ENCODE data around the gene ACVR1B. TPM values are rescaled to one million over a fixed set of nuclear protein-coding genes. Genes with fewer than 3 reads are reported as not detected.
A peak's percentile ranks its signal among the peaks of the same experiment; 100 is the strongest.

Gene ACVR1B
- total and polyA plus RNA-seq, 5 donors from 2014 or later: 0.47 to 6.5 (median 1.2) TPM

DNA sequence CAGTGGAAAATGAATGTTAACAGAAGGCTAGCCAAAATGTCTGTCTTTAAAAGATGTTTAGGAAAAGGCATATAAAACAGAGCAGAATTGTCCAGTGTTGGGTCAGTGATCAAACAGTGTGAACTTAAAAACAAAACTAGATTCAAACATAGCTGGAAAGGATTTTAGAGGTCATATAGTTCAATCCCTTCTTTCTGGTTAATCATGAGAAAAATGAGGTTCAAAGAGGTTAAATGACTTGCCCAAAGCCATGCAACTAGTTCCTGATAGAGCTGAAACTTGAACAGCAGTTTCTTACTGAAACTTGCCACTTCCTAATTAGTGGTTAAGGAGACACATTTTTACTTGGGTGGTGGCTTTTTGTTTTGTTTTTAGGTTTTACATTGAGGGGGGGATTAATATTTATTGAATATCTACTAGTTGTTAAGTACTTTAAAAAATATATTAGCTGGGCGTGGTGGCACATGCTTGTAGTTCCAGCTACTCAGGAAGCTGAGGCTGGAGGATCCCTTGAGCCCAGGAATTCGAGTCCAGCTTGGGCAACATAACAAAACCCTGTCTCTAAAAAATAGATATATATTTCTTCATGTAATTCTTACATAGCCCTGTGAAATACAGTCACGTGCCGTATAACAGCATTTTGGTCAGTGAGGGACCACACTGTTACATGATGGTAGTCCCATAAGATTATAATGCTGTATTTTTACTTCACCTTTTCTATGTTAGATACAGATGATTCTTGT, 20.4 kb downstream of the ACVR1B start:
- Mint-ChIP-seq H3K4me1 (peaks cover 40 to 61% (median 55%) of the 10 kb centered on the region in 4 donors), H3K27ac (peak overlapping the region in 1 of 3 donors; percentile 26), H3K36me3 (peaks cover 15% of the 10 kb centered on the region), H3K9me3 (no peaks in the 10 kb centered on the region), H3K4me3 (peak overlapping the region; percentile 0 to 60 (median 11)), H3K27me3 (peaks cover 5% of the 10 kb centered on the region)
- H3K27ac ChIP-seq (ENCODE audit: insufficient read depth, low read length, poor library complexity, severe bottlenecking): no peak overlapping the region
- H3K4me3 ChIP-seq (ENCODE audit: low read depth, low read length): peak overlapping the region; percentile 53
- H3K27me3 ChIP-seq (ENCODE audit: control insufficient read depth, insufficient read depth, low read length): no peaks in the 10 kb centered on the region
- H3K4me1 ChIP-seq (ENCODE audit: control insufficient read depth, insufficient read depth, low read length, poor library complexity, severe bottlenecking): peaks cover 50% of the 10 kb centered on the region
- H3K36me3 ChIP-seq (ENCODE audit: control insufficient read depth, insufficient read depth, low read length): peaks cover 8% of the 10 kb centered on the region
- ATAC-seq (ENCODE audit: low read depth in 2 of 2) (no peak), DNase-seq (peak in 1 of 3 donors; percentile 24)
- H3K9me3 ChIP-seq (ENCODE audit: control insufficient read depth in 2 of 2, low read length in 2 of 2): no peaks in the 10 kb centered on the region

GRCh38 chr12:51972422-51972812, 20.9 kb downstream of the ACVR1B start:
- ATAC-seq (ENCODE audit: low read depth in 2 of 2) (no peak), DNase-seq (no peak)
- H3K4me1 ChIP-seq (ENCODE audit: control insufficient read depth, insufficient read depth, low read length, poor library complexity, severe bottlenecking): peaks cover 50% of the 10 kb centered on the region
- H3K4me3 ChIP-seq (ENCODE audit: low read depth, low read length): peak overlapping the region; percentile 53
- peak overlapping the region in 3 of 4 donors; percentile 22 to 54 (median 31) for H3K4me3 Mint-ChIP-seq
- peaks cover 17% of the 10 kb centered on the region for H3K36me3 Mint-ChIP-seq
- H3K27ac ChIP-seq (ENCODE audit: insufficient read depth, low read length, poor library complexity, severe bottlenecking): no peak overlapping the region
- H3K4me1 Mint-ChIP-seq: peaks cover 40 to 61% (median 55%) of the 10 kb centered on the region in 4 donors
- peak overlapping the region in 2 of 3 donors; percentile 19 to 26 for H3K27ac Mint-ChIP-seq
- H3K9me3 ChIP-seq (ENCODE audit: control insufficient read depth in 2 of 2, low read length in 2 of 2): no peaks in the 10 kb centered on the region
- H3K27me3 Mint-ChIP-seq: peaks cover 5% of the 10 kb centered on the region
- H3K27me3 ChIP-seq (ENCODE audit: control insufficient read depth, insufficient read depth, low read length): no peaks in the 10 kb centered on the region
- peaks cover 10% of the 10 kb centered on the region for H3K36me3 ChIP-seq (ENCODE audit: control insufficient read depth, insufficient read depth, low read length)
- H3K9me3 Mint-ChIP-seq: no peaks in the 10 kb centered on the region

GRCh38 chr12:51972849-51973273, 21.4 kb downstream of the ACVR1B start:
- H3K9me3 ChIP-seq (ENCODE audit: control insufficient read depth in 2 of 2, low read length in 2 of 2): no peaks in the 10 kb centered on the region
- peak in 1 of 2 donors; percentile 47 for ATAC-seq (ENCODE audit: low read depth in 2 of 2)
- H3K36me3 Mint-ChIP-seq: peaks cover 17% of the 10 kb centered on the region
- no peak overlapping the region for H3K27ac ChIP-seq (ENCODE audit: insufficient read depth, low read length, poor library complexity, severe bottlenecking)
- peaks cover 5% of the 10 kb centered on the region for H3K27me3 Mint-ChIP-seq
- peaks cover 10% of the 10 kb centered on the region for H3K36me3 ChIP-seq (ENCODE audit: control insufficient read depth, insufficient read depth, low read length)
- peak overlapping the region in 3 of 4 donors; percentile 22 to 54 (median 31) for H3K4me3 Mint-ChIP-seq
- peak overlapping the region; percentile 53 for H3K4me3 ChIP-seq (ENCODE audit: low read depth, low read length)
- peaks cover 40 to 61% (median 55%) of the 10 kb centered on the region in 4 donors for H3K4me1 Mint-ChIP-seq
- no peaks in the 10 kb centered on the region for H3K27me3 ChIP-seq (ENCODE audit: control insufficient read depth, insufficient read depth, low read length)
- peaks cover 50% of the 10 kb centered on the region for H3K4me1 ChIP-seq (ENCODE audit: control insufficient read depth, insufficient read depth, low read length, poor library complexity, severe bottlenecking)
- DNase-seq: peak in 1 of 3 donors; percentile 24
- peak overlapping the region in 2 of 3 donors; percentile 19 to 39 for H3K27ac Mint-ChIP-seq
- no peaks in the 10 kb centered on the region for H3K9me3 Mint-ChIP-seq

DNA sequence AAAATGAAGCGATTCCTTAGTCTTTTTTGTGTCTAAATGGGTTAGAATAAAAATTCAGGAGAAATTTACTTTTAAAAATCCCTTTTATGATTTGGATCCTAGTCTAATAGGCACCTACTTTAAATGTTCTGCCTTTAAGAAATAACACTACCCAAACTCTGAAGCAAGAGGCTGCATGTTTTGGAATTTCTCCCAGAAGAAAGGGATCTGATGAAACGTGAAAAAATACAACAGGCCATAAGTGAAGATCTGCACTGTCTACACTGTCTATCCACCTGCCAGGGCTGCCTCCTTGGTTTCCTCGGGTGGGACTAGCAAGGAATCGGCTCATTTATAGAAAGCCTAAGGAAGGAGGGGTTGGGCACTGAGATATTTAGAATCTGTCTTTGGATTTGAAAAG, 22.1 kb downstream of the ACVR1B start:
- peak overlapping the region in 2 of 3 donors; percentile 19 to 71 for H3K27ac Mint-ChIP-seq
- peaks cover 10% of the 10 kb centered on the region for H3K36me3 ChIP-seq (ENCODE audit: control insufficient read depth, insufficient read depth, low read length)
- no peaks in the 10 kb centered on the region for H3K27me3 ChIP-seq (ENCODE audit: control insufficient read depth, insufficient read depth, low read length)
- H3K4me3 Mint-ChIP-seq: peak overlapping the region in 1 of 4 donors; percentile 32
- ATAC-seq (ENCODE audit: low read depth in 2 of 2) (no peak), DNase-seq (no peak)
- peaks cover 20% of the 10 kb centered on the region for H3K36me3 Mint-ChIP-seq
- H3K27me3 Mint-ChIP-seq: peaks cover 5% of the 10 kb centered on the region
- H3K4me1 Mint-ChIP-seq: peaks cover 40 to 61% (median 55%) of the 10 kb centered on the region in 4 donors
- H3K4me1 ChIP-seq (ENCODE audit: control insufficient read depth, insufficient read depth, low read length, poor library complexity, severe bottlenecking): peaks cover 50% of the 10 kb centered on the region
- H3K9me3 ChIP-seq (ENCODE audit: control insufficient read depth in 2 of 2, low read length in 2 of 2): no peaks in the 10 kb centered on the region
- H3K4me3 ChIP-seq (ENCODE audit: low read depth, low read length): no peak overlapping the region
- H3K9me3 Mint-ChIP-seq: no peaks in the 10 kb centered on the region
- H3K27ac ChIP-seq (ENCODE audit: insufficient read depth, low read length, poor library complexity, severe bottlenecking): no peak overlapping the region

DNA sequence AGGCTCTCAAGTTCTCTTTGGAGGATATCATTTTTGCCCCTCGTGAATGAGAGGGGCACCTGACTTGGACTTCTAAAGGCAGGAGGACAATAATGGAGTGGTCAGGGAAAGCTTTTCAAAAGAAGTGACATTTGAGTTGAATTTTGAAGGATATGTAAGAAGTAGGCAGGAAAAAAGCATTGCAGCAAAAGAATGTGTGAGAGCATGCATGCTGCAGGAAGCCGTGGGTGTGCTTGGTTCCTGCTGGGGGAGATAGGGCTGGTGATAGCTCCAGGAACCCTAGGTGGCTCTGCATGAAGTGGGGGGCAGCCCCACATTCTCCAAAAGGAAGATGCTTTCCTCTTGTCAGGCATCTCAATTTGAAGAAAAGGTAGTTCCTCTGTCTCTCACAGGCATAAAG, 23.1 kb downstream of the ACVR1B start:
- ATAC-seq (ENCODE audit: low read depth in 2 of 2) (no peak), DNase-seq (no peak)
- peak overlapping the region in 2 of 4 donors; percentile 29 to 35 for H3K4me3 Mint-ChIP-seq
- peaks cover 5% of the 10 kb centered on the region for H3K27me3 Mint-ChIP-seq
- peaks cover 50% of the 10 kb centered on the region for H3K4me1 ChIP-seq (ENCODE audit: control insufficient read depth, insufficient read depth, low read length, poor library complexity, severe bottlenecking)
- no peak overlapping the region for H3K27ac ChIP-seq (ENCODE audit: insufficient read depth, low read length, poor library complexity, severe bottlenecking)
- peaks cover 10% of the 10 kb centered on the region for H3K36me3 ChIP-seq (ENCODE audit: control insufficient read depth, insufficient read depth, low read length)
- H3K9me3 Mint-ChIP-seq: no peaks in the 10 kb centered on the region
- H3K27ac Mint-ChIP-seq: peak overlapping the region in 1 of 3 donors; percentile 52
- H3K9me3 ChIP-seq (ENCODE audit: control insufficient read depth in 2 of 2, low read length in 2 of 2): no peaks in the 10 kb centered on the region
- H3K4me3 ChIP-seq (ENCODE audit: low read depth, low read length): no peak overlapping the region
- H3K4me1 Mint-ChIP-seq: peaks cover 39 to 61% (median 55%) of the 10 kb centered on the region in 4 donors
- peaks cover 20% of the 10 kb centered on the region for H3K36me3 Mint-ChIP-seq
- H3K27me3 ChIP-seq (ENCODE audit: control insufficient read depth, insufficient read depth, low read length): no peaks in the 10 kb centered on the region

- no peak overlapping the region for H3K4me3 ChIP-seq (ENCODE audit: low read depth, low read length)
- peaks cover 20% of the 10 kb centered on the region for H3K36me3 Mint-ChIP-seq
These were observed 23.7 kb downstream of the ACVR1B start for GRCh38 chr12:51975196-51975595.

GRCh38 chr12:51976376-51977160, 25.1 kb downstream of the ACVR1B start:
- no peaks in the 10 kb centered on the region for H3K27me3 Mint-ChIP-seq
- Histone ChIP-seq H3K27ac (ENCODE audit: insufficient read depth, low read length, poor library complexity, severe bottlenecking) (no peak overlapping the region), H3K27me3 (ENCODE audit: control insufficient read depth, insufficient read depth, low read length) (no peaks in the 10 kb centered on the region), H3K9me3 (ENCODE audit: control insufficient read depth in 2 of 2, low read length in 2 of 2) (no peaks in the 10 kb centered on the region), H3K4me1 (ENCODE audit: control insufficient read depth, insufficient read depth, low read length, poor library complexity, severe bottlenecking) (peaks cover 42% of the 10 kb centered on the region), H3K36me3 (ENCODE audit: control insufficient read depth, insufficient read depth, low read length) (peaks cover 10% of the 10 kb centered on the region), H3K4me3 (ENCODE audit: low read depth, low read length) (no peak overlapping the region)
- ATAC-seq (ENCODE audit: low read depth in 2 of 2): no peak
- H3K4me1 Mint-ChIP-seq: peaks cover 33 to 55% (median 47%) of the 10 kb centered on the region in 4 donors
- no peak overlapping the region for H3K27ac Mint-ChIP-seq
- peaks cover 23% of the 10 kb centered on the region for H3K36me3 Mint-ChIP-seq
- no peaks in the 10 kb centered on the region for H3K9me3 Mint-ChIP-seq
- DNase-seq: no peak
- H3K4me3 Mint-ChIP-seq: no peak overlapping the region

More at GRCh38 chr12:51975196-51975595, 23.7 kb downstream of the ACVR1B start:
- H3K9me3 Mint-ChIP-seq: no peaks in the 10 kb centered on the region
- H3K36me3 ChIP-seq (ENCODE audit: control insufficient read depth, insufficient read depth, low read length): peaks cover 10% of the 10 kb centered on the region
- DNase-seq (no peak), ATAC-seq (ENCODE audit: low read depth in 2 of 2) (no peak)
- peak overlapping the region in 2 of 3 donors; percentile 46 to 52 for H3K27ac Mint-ChIP-seq
- peaks cover 35 to 60% (median 53%) of the 10 kb centered on the region in 4 donors for H3K4me1 Mint-ChIP-seq
- H3K27me3 Mint-ChIP-seq: peaks cover 5% of the 10 kb centered on the region
- H3K9me3 ChIP-seq (ENCODE audit: control insufficient read depth in 2 of 2, low read length in 2 of 2): no peaks in the 10 kb centered on the region
- H3K27ac ChIP-seq (ENCODE audit: insufficient read depth, low read length, poor library complexity, severe bottlenecking): no peak overlapping the region
- H3K4me1 ChIP-seq (ENCODE audit: control insufficient read depth, insufficient read depth, low read length, poor library complexity, severe bottlenecking): peaks cover 50% of the 10 kb centered on the region
- no peak overlapping the region for H3K4me3 Mint-ChIP-seq
- no peaks in the 10 kb centered on the region for H3K27me3 ChIP-seq (ENCODE audit: control insufficient read depth, insufficient read depth, low read length)

Data from CD4-positive, CD25-positive, alpha-beta regulatory T cell (primary cell).